Left lung (tissue), 10 donors: ENCODE results near the gene KDM4B. TPM values are rescaled to one million over a fixed set of nuclear protein-coding genes. Genes with fewer than 3 reads are reported as not detected.
A peak's percentile ranks its signal among the peaks of the same experiment; 100 is the strongest.

Source experiments
- ATAC-seq: fragments of 200-7000 bp; cut with Tn5 transposase; one replicate; pipeline ENCODE4 v1.9.1; 2020; ENCODE audit warnings: moderate library complexity
- DNase-seq, 4 donors: peaks; one replicate each; pipeline ENCODE4 v3.0.0-alpha.2; 2013 to 2020
- H3K27ac ChIP-seq, 2 donors: fragments of 200-600 bp; sonication (generic) in 1 of 2; one replicate each; pipeline versions ENCODE4 v1.5.0 to v1.8.0; 2020 to 2021
- H3K27me3 ChIP-seq, 2 donors: fragments of 200-600 bp; sonication (generic) in 1 of 2; one replicate each; pipeline versions ENCODE4 v1.5.0 to v1.8.0; 2020 to 2021
- H3K36me3 ChIP-seq, 2 donors: fragments of 200-600 bp; sonication (generic) in 1 of 2; one replicate each; pipeline versions ENCODE4 v1.5.0 to v1.8.0; 2020 to 2021
- H3K4me1 ChIP-seq, 2 donors: fragments of 200-600 bp; one replicate each; pipeline ENCODE4 v1.8.0; 2021
- H3K4me3 ChIP-seq, 2 donors: fragments of 200-600 bp; sonication (generic) in 1 of 2; one replicate each; pipeline versions ENCODE4 v1.5.0 to v1.8.0; 2020 to 2021; ENCODE audit warnings: mild to moderate bottlenecking in 1 of 2
- H3K9me3 ChIP-seq, 2 donors: fragments of 200-600 bp; sonication (generic) in 1 of 2; one replicate each; pipeline versions ENCODE4 v1.5.0 to v1.8.0; 2020 to 2021
- intact Hi-C, 2 donors: fragments of 100-400 bp; cut with DNase I; formaldehyde crosslinking; loops; one replicate each; pipeline versions ENCODE4 v1.11.2 to v1.14.2; 2022
- polyA plus RNA-seq, 6 donors: library from polyadenylated mRNA; unstranded; fragments of 120-200 nt; gene quantifications; one replicate each; pipeline ENCODE4 v1.2.1, GENCODE V29; 2013; ENCODE audit not compliant: insufficient read length in 6 of 6
- total RNA-seq, 2 donors: library from RNA; stranded (reverse); fragmentation: NEBNext Ultra II Directional; extraction: Animal tissue kit (Norgen Biotek cat#: 25700); gene quantifications; one replicate each; pipeline ENCODE4 v1.2.1, GENCODE V29; 2021
- TF ChIP-seq, protein P1 (sequence below), 2 donors: fragments of 200-600 bp; sonication (generic) in 1 of 2; IDR thresholded peaks; one replicate each; pipeline versions ENCODE4 v1.5.0 to v1.8.0; 2021; ENCODE audit warnings: antibody characterized with exemption in 2 of 2
- donor health status: DM: no; HTN: yes; CAD: no.
- donor health status: DM: no; HTN: no; CAD: no.

KDM4B gene
- total and polyA plus RNA-seq, 8 donors: 24.6 to 42.1 (median 31.1) TPM

DNA sequence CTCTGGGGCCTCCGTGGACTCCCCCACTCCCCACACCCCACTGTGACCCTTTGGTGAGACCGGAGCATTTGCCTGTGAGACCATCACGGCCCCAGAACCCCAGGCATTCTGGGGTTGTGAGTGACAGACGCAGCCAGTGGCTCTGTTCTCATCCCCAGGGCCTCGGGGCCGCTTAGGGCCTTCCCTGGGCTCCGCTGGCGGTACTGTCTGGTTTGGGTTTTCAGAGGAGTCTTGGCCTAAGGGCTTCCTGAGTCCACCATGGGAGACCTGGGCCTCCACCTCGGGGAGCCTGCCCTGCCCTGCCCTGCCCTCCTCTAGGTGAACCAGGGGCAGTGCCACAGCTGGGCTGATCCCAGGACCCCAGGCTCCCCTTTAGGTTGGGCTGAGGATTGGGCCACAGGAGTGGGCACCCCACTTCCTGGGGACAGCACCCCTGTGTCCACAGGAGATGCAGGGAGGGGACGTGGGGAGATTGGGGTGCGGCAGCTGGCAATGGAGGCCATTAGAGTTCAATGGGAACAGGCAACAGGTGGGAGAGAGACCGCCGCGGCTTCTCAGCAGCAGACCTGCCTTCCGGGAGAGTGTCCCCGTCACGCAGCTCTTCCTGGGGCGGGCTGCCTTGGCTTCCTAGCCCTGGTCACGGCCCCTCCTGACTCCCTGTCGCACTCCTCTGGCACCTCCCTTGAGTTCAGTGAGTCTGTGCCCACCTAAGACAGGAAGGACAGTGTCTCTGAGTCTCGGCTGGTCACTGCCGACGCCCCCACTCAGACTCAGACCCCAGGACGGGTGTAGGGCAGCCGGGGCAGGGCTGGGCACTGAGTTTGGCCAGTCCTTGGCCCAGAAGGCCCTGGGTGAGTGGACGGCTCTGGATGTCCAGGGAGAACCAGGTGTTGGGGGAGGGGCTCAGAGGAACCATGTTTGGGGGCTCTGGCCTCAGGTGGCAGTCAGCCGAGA is 164.1 kb downstream of the KDM4B start:
- Histone ChIP-seq H3K27me3 (no peaks in the 10 kb centered on the region), H3K36me3 (peaks cover 0 to 73% of the 10 kb centered on the region in 2 donors)

DNA sequence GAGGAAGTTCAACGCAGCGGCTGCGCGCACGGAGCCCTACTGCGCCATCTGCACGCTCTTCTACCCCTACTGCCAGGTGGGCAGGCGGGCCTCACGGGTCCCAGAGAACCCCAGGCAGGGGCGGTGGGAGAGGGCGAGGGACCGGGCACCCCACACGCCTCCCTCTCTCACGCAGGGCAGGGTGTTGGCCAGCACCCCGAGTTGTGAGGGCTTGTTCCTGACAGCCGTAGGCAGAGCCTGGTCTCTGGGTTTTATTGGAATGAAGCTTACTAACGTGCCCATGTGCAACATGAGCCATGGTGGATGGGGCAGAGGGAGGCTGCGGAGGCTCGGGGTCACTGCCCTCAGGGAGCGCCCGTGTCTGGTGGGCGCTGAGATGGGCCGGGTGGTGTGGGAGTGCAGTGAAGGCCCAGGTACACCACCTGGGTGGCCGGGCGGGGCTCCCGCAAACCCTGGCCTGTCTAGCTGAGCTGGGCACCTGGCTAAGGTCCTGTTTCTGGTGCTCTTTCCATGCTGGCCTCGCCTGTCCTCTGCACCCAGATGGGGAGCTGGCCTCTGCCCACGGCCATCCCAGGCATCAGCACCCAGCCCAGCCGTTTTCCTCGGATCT is 165.2 kb downstream of the KDM4B start:
- DNase-seq (no peak), ATAC-seq (no peak)
- H3K9me3 ChIP-seq: no peaks in the 10 kb centered on the region
- H3K27ac ChIP-seq: no peak overlapping the region
- intact Hi-C loops: no loop called here
- no peaks in the 10 kb centered on the region for H3K27me3 ChIP-seq
- H3K36me3 ChIP-seq: peaks cover 0 to 84% of the 10 kb centered on the region in 2 donors
- TF ChIP-seq, protein P1, sequence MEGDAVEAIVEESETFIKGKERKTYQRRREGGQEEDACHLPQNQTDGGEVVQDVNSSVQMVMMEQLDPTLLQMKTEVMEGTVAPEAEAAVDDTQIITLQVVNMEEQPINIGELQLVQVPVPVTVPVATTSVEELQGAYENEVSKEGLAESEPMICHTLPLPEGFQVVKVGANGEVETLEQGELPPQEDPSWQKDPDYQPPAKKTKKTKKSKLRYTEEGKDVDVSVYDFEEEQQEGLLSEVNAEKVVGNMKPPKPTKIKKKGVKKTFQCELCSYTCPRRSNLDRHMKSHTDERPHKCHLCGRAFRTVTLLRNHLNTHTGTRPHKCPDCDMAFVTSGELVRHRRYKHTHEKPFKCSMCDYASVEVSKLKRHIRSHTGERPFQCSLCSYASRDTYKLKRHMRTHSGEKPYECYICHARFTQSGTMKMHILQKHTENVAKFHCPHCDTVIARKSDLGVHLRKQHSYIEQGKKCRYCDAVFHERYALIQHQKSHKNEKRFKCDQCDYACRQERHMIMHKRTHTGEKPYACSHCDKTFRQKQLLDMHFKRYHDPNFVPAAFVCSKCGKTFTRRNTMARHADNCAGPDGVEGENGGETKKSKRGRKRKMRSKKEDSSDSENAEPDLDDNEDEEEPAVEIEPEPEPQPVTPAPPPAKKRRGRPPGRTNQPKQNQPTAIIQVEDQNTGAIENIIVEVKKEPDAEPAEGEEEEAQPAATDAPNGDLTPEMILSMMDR (IDR thresholded peaks at IDR 0.05): no peak
- H3K4me3 ChIP-seq: no peak overlapping the region
- H3K4me1 ChIP-seq: peaks cover 0 to 6% of the 10 kb centered on the region in 2 donors

More for the DNA sequence above, 164.1 kb downstream of the KDM4B start:
- Histone ChIP-seq H3K9me3 (no peaks in the 10 kb centered on the region), H3K4me1 (peaks cover 0 to 14% of the 10 kb centered on the region in 2 donors), H3K27ac (no peak overlapping the region), H3K4me3 (no peak overlapping the region)
- no peak for ATAC-seq
- intact Hi-C loops: no loop called here
- DNase-seq: no peak
- TF ChIP-seq, protein P1 (IDR thresholded peaks at IDR 0.05): no peak

DNA sequence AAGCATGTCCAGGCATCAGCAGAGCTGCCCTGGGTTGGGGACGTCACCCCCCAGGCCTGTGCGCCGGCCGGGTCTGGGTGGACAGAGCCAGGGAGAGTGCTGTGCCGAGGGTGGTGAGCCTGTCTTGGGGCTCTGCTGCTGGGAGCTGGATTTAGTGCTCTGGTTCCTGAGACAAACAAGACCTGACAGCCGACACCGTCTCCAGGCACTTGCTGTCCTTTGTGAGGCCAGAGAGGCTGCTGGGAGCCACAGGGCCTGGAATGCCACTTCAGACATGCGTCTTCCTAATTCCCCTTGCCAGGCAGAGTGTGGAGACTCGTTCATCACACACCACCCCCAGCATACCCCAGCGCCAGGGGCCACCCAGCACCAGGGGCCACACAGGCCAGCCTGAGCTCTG is 165.8 kb downstream of the KDM4B start:
- Histone ChIP-seq H3K27ac (no peak overlapping the region), H3K4me3 (no peak overlapping the region), H3K36me3 (peaks cover 0 to 84% of the 10 kb centered on the region in 2 donors), H3K27me3 (no peaks in the 10 kb centered on the region), H3K4me1 (peaks cover 0 to 10% of the 10 kb centered on the region in 2 donors), H3K9me3 (no peaks in the 10 kb centered on the region)
- TF ChIP-seq, protein P1 (IDR thresholded peaks at IDR 0.05): no peak
- intact Hi-C loops: no loop called here
- DNase-seq (no peak), ATAC-seq (no peak)

DNA sequence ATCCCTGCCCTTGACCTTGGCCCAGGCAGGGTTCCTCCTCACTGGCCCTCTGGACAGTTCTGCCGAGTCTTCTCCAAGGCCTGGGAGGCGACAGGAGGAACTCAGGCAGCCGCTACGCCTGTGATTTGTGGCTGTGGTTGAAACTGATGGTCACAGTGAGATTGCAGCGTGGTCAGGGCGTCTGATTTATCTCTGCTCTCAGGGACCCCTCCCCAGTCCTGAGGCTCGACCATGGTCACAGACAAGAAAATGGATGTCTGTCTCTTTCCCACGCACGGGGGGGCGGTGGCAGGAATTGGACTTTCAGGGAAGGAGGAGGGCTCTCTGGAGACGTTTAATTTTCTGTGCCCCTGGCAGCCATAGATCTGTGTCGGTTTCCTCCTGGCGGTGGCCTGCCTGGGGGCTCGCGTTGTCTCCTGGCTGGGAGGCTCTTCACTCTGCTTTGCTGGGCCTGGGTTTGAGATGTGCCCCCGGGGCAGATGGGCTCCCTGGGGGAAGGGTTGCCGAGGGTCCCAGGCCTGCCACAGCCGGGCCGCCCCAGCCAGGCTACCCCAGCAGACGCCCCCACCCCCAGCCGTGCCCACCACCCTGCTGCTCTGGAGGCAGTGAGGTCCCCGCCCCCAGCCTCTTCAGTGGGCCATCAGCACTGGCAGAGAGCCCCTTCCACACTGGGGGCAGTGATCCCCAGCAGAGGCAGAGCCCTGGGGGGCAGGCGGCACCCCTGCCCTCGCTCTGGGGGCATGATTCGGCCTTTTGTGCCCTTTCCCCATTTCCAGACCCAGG is 167.4 kb downstream of the KDM4B start:
- DNase-seq (peak in 1 of 4 donors; percentile 67), ATAC-seq (no peak)
- no peaks in the 10 kb centered on the region for H3K9me3 ChIP-seq
- intact Hi-C loops: no loop called here
- TF ChIP-seq, protein P1 (IDR thresholded peaks at IDR 0.05): no peak
- H3K27ac ChIP-seq: no peak overlapping the region
- no peak overlapping the region for H3K4me3 ChIP-seq
- peaks cover 0 to 98% of the 10 kb centered on the region in 2 donors for H3K36me3 ChIP-seq
- H3K4me1 ChIP-seq: peaks cover 0 to 20% of the 10 kb centered on the region in 2 donors
- H3K27me3 ChIP-seq: no peaks in the 10 kb centered on the region
